Smooth muscle cell (in vitro differentiated cells): ENCODE data around the gene PLEKHM2. TPM values are rescaled to one million over a fixed set of nuclear protein-coding genes. Genes with fewer than 3 reads are reported as not detected.

Experiments
- DNase-seq: peaks from one replicate; lab custom pipeline; 2025; ENCODE audit not compliant: unreplicated experiment; lab: John Stamatoyannopoulos, UW
- H2AFZ ChIP-seq: fragments of 200-600 bp; sonication (generic); 2 replicates; pipeline ENCODE4 v1.6.0; 2016; ENCODE audit warnings: antibody characterized with exemption, low read depth, mild to moderate bottlenecking
- H3F3A ChIP-seq: fragments of 200-600 bp; sonication (generic); 2 replicates; pipeline ENCODE4 v1.6.0; 2017; ENCODE audit warnings: antibody characterized with exemption, low read depth
- H3K27ac ChIP-seq: fragments of 200-600 bp; sonication (generic); 2 replicates; pipeline ENCODE4 v1.5.1; 2016; ENCODE audit warnings: low read depth, mild to moderate bottlenecking
- H3K27me3 ChIP-seq: fragments of 200-600 bp; sonication (generic); 2 replicates; pipeline ENCODE4 v1.6.1; 2016; ENCODE audit warnings: low read depth, mild to moderate bottlenecking
- H3K36me3 ChIP-seq: fragments of 200-600 bp; sonication (generic); 2 replicates; pipeline ENCODE4 v1.5.1; 2016; ENCODE audit warnings: low read depth
- H3K4me1 ChIP-seq: fragments of 200-600 bp; sonication (generic); 2 replicates; pipeline ENCODE4 v1.5.1; 2016; ENCODE audit warnings: low read depth
- H3K4me2 ChIP-seq: fragments of 200-600 bp; sonication (generic); 2 replicates; pipeline ENCODE4 v1.6.0; 2016; ENCODE audit warnings: mild to moderate bottlenecking
- H3K4me3 ChIP-seq: fragments of 200-600 bp; sonication (generic); 2 replicates; pipeline ENCODE4 v1.5.1; 2016; ENCODE audit warnings: mild to moderate bottlenecking
- H3K79me2 ChIP-seq: fragments of 200-600 bp; sonication (generic); 2 replicates; pipeline ENCODE4 v1.6.0; 2016; ENCODE audit warnings: low read depth, mild to moderate bottlenecking
- H3K9ac ChIP-seq: fragments of 200-600 bp; sonication (generic); 2 replicates; pipeline ENCODE4 v1.6.0; 2016; ENCODE audit warnings: low read depth
- H3K9me3 ChIP-seq: fragments of 200-600 bp; sonication (generic); replicated peaks from 2 replicates; pipeline ENCODE4 v1.5.1; 2016; ENCODE audit warnings: low read depth
- H4K20me1 ChIP-seq: fragments of 200-600 bp; sonication (generic); 2 replicates; pipeline ENCODE4 v1.6.0; 2016; ENCODE audit warnings: low read depth
- CTCF ChIP-seq: fragments of 200-600 bp; sonication (generic); IDR thresholded peaks from 2 replicates; pipeline ENCODE4 v1.5.1; 2017; ENCODE audit warnings: borderline replicate concordance, mild to moderate bottlenecking, antibody characterized with exemption; ENCODE audit not compliant: insufficient read depth, poor library complexity, severe bottlenecking
- whole genome bisulfite sequencing: methylation state at CpG from one replicate; pipeline ENCODE4 v1.1.7; 2016; ENCODE audit warnings: low lambda C conversion rate; 5-methylcytosine and 5-hydroxymethylcytosine counted together
- polyA plus RNA-seq: library from polyadenylated mRNA; unstranded; fragments of >200 nt; fragmentation: Nextera tagmentation; extraction: Ambion mirVana; gene quantifications from 2 replicates; pipeline ENCODE4 v1.2.1, GENCODE V29; 2016
- total RNA-seq: library from RNA; depleted of rRNA; stranded (reverse); fragments of >200 nt; gene quantifications from 2 replicates; pipeline ENCODE4 v1.2.3, GENCODE V29; 2014

PLEKHM2 gene
- total and polyA plus RNA-seq, 2 experiments from 2014 or later, result 26.5 to 39.6 TPM

- no peak overlapping the region for H2AFZ ChIP-seq
- WGBS, result 69% methylated on average over 8 of the region's 8 CpGs
Measured at GRCh38 chr1:15761366-15762128, 77.4 kb downstream of the PLEKHM2 start.

GRCh38 chr1:15762546-15762945 lies 78.4 kb downstream of the PLEKHM2 start:
- H3K27ac ChIP-seq, result no peak overlapping the region
- peaks cover 69% of the 10 kb centered on the region for H4K20me1 ChIP-seq
- no peak overlapping the region for H2AFZ ChIP-seq
- no peak overlapping the region for H3K9ac ChIP-seq
- no peaks in the 10 kb centered on the region for H3K36me3 ChIP-seq
- H3F3A ChIP-seq, result peaks cover 11% of the 10 kb centered on the region
- no peaks in the 10 kb centered on the region for H3K27me3 ChIP-seq
- H3K79me2 ChIP-seq, result peaks cover 58% of the 10 kb centered on the region
- H3K4me2 ChIP-seq, result no peak overlapping the region
- no peak overlapping the region for H3K4me3 ChIP-seq
- 61% methylated on average over 10 of the region's 10 CpGs for WGBS
- H3K4me1 ChIP-seq, result peaks cover 34% of the 10 kb centered on the region
- DNase-seq, result no peak
- no peaks in the 10 kb centered on the region for H3K9me3 ChIP-seq
- TF ChIP-seq CTCF, result no peak

More at GRCh38 chr1:15761366-15762128, 77.4 kb downstream of the PLEKHM2 start:
- Histone ChIP-seq H3F3A (peaks cover 15% of the 10 kb centered on the region), H4K20me1 (peaks cover 62% of the 10 kb centered on the region), H3K9me3 (no peaks in the 10 kb centered on the region), H3K9ac (peak overlapping the region; percentile 50), H3K27me3 (no peaks in the 10 kb centered on the region), H3K4me3 (peak overlapping the region; percentile 86), H3K36me3 (no peaks in the 10 kb centered on the region), H3K4me2 (peak overlapping the region; percentile 90), H3K79me2 (peaks cover 58% of the 10 kb centered on the region), H3K27ac (peak overlapping the region; percentile 66), H3K4me1 (peaks cover 37% of the 10 kb centered on the region)
- DNase-seq, result no peak
- TF ChIP-seq CTCF, result no peak

GRCh38 chr1:15764269-15764764 lies 80.2 kb downstream of the PLEKHM2 start:
- H3K79me2 ChIP-seq, result peaks cover 52% of the 10 kb centered on the region

More at GRCh38 chr1:15764269-15764764, 80.2 kb downstream of the PLEKHM2 start:
- Histone ChIP-seq H3K4me1 (peaks cover 22% of the 10 kb centered on the region), H3K27ac (no peak overlapping the region), H3K4me2 (no peak overlapping the region), H3K27me3 (no peaks in the 10 kb centered on the region), H3K9ac (no peak overlapping the region), H3K9me3 (no peaks in the 10 kb centered on the region), H3K36me3 (no peaks in the 10 kb centered on the region), H2AFZ (no peak overlapping the region), H3K4me3 (no peak overlapping the region), H4K20me1 (peaks cover 76% of the 10 kb centered on the region), H3F3A (peaks cover 8% of the 10 kb centered on the region)
- WGBS, result 75% methylated on average over 10 of the region's 10 CpGs
- TF ChIP-seq CTCF, result no peak
- no peak for DNase-seq
